Measurements from ENCODE around the gene TPRG1.

DNA sequence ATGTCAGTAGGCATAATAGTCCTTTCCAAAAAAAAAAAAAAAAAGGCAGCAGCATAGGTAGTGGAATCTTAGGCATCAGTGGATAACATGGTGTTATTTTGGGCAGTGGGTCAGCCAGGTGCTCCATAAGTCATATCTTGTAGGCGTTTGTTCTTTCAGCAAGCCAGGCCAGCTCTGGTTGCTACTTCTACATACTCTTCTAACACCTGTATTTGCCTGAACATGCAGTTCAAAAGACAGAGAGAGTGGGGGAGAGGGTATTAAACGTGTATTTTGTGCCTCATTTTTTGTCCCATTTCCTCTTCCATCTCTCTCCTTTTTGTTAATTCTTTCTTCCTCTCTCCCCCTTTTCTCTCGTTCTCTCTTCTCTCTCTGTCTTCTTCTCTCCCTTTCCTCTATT, 110.4 kb downstream of the TPRG1 start:
- TF ChIP-seq, protein P1, sequence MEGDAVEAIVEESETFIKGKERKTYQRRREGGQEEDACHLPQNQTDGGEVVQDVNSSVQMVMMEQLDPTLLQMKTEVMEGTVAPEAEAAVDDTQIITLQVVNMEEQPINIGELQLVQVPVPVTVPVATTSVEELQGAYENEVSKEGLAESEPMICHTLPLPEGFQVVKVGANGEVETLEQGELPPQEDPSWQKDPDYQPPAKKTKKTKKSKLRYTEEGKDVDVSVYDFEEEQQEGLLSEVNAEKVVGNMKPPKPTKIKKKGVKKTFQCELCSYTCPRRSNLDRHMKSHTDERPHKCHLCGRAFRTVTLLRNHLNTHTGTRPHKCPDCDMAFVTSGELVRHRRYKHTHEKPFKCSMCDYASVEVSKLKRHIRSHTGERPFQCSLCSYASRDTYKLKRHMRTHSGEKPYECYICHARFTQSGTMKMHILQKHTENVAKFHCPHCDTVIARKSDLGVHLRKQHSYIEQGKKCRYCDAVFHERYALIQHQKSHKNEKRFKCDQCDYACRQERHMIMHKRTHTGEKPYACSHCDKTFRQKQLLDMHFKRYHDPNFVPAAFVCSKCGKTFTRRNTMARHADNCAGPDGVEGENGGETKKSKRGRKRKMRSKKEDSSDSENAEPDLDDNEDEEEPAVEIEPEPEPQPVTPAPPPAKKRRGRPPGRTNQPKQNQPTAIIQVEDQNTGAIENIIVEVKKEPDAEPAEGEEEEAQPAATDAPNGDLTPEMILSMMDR (conservative IDR thresholded peaks at IDR 0.05): no peak
- TF ChIP-seq ZFX (IDR thresholded peaks at IDR 0.05): no peak
